HepG2 (cell line): ENCODE results near the gene SLC6A7. TPM values are rescaled to one million over a fixed set of nuclear protein-coding genes. Genes with fewer than 3 reads are reported as not detected.

Experiments
- ARNT2 ChIP-seq: sonication (generic); formaldehyde crosslinking; IDR thresholded peaks from 2 replicates; pipeline ENCODE4 v1.8.0; 2022; ENCODE audit warnings: mild to moderate bottlenecking, low read depth, missing genetic modification reagents, moderate library complexity
- CC2D1A ChIP-seq: sonication (generic); formaldehyde crosslinking; IDR thresholded peaks from 2 replicates; pipeline ENCODE4 v1.8.1; 2023; ENCODE audit warnings: mild to moderate bottlenecking, missing genetic modification reagents
- EP300 ChIP-seq, 3 experiments: sonication (generic) in 1 of 3; formaldehyde crosslinking in 1 of 3; IDR thresholded peaks; 2 replicates each; pipeline versions ENCODE4 v1.5.1 to v1.6.1; 2011 to 2020; ENCODE audit warnings: low read depth in 2 of 3, low read length in 2 of 3, borderline replicate concordance in 1 of 3, improper control_type of control experiment in 1 of 3, mild to moderate bottlenecking in 1 of 3, missing genetic modification reagents in 1 of 3, moderate library complexity in 1 of 3
- FOXC1 ChIP-seq: sonication (generic); formaldehyde crosslinking; IDR thresholded peaks from 2 replicates; pipeline ENCODE4 v1.8.0; 2022; ENCODE audit warnings: mild to moderate bottlenecking, missing genetic modification reagents, borderline replicate concordance
- MIXL1 ChIP-seq: IDR thresholded peaks from 2 replicates; pipeline ENCODE4 v1.6.1; 2016
- NFE2L1 ChIP-seq: sonication (generic); formaldehyde crosslinking; IDR thresholded peaks from 2 replicates; pipeline ENCODE4 v1.4.0; 2020; ENCODE audit warnings: missing genetic modification reagents, mild to moderate bottlenecking, borderline replicate concordance
- NONO ChIP-seq, 2 experiments: fragments of 450-650 bp in 1 of 2; sonication (generic) in 1 of 2; formaldehyde crosslinking in 1 of 2; IDR thresholded peaks in 1 of 2; conservative IDR thresholded peaks in 1 of 2; 2 replicates each; pipeline versions ENCODE4 v1.6.1 to v1.8.0; 2017 to 2022; ENCODE audit warnings: mild to moderate bottlenecking in 1 of 2, missing genetic modification reagents in 1 of 2, moderate library complexity in 1 of 2
- SMC3 ChIP-seq: IDR thresholded peaks from 2 replicates; pipeline ENCODE4 v1.6.1; 2011; ENCODE audit warnings: low read length, improper control_type of control experiment
- SOX6 ChIP-seq, 2 experiments: fragments of 450-650 bp in 1 of 2; sonication (generic) in 1 of 2; formaldehyde crosslinking in 1 of 2; IDR thresholded peaks; 2 replicates each; pipeline versions ENCODE4 v1.4.0 to v1.6.1; 2017 to 2020; ENCODE audit warnings: antibody characterized with exemption in 1 of 2, mild to moderate bottlenecking in 1 of 2, missing genetic modification reagents in 1 of 2
- ZBTB7A ChIP-seq: sonication (generic); formaldehyde crosslinking; IDR thresholded peaks from 2 replicates; pipeline ENCODE4 v1.8.0; 2022; ENCODE audit warnings: mild to moderate bottlenecking, missing genetic modification reagents
- ZNF264 ChIP-seq: sonication (generic); formaldehyde crosslinking; IDR thresholded peaks from 2 replicates; pipeline ENCODE4 v1.4.0; 2020; ENCODE audit warnings: missing genetic modification reagents
- ZNF3 ChIP-seq: IDR thresholded peaks from 2 replicates; pipeline ENCODE4 v1.7.0; 2017; ENCODE audit warnings: inconsistent platforms
- ZNF672 ChIP-seq: sonication (generic); formaldehyde crosslinking; IDR thresholded peaks from 2 replicates; pipeline ENCODE4 v1.8.1; 2022; ENCODE audit warnings: missing genetic modification reagents
- polyA plus RNA-seq, 8 experiments: library from polyadenylated mRNA; depleted of rRNA in 3 of 8; stranded (reverse) in 7 of 8; unstranded in 1 of 8; fragments of >200 nt; fragmentation: Illumina TruSeq in 4 of 8; extraction: Trizol in 4 of 8; gene quantifications; 2 replicates each; pipeline versions ENCODE4 v1.2.1 to v1.2.3, GENCODE V29; 2011 to 2016; ENCODE audit warnings: low read depth in 4 of 8, missing spikeins in 1 of 8, mixed read lengths in 1 of 8; ENCODE audit not compliant: insufficient read depth in 1 of 8
- total RNA-seq, 5 experiments: library from RNA; depleted of rRNA; stranded (reverse); fragments of >200 nt; fragmentation: Illumina TruSeq; extraction: Trizol; gene quantifications; 2 replicates each; pipeline ENCODE4 v1.2.3, GENCODE V29; 2016; ENCODE audit warnings: low read depth in 1 of 5
- TF ChIP-seq, protein P1 (sequence below): sonication (generic); formaldehyde crosslinking; IDR thresholded peaks from 2 replicates; pipeline ENCODE4 v1.4.0; 2020; ENCODE audit warnings: mild to moderate bottlenecking, missing genetic modification reagents
- TF ChIP-seq, protein P2 (sequence below): sonication (generic); formaldehyde crosslinking; IDR thresholded peaks from 2 replicates; pipeline ENCODE4 v1.4.0; 2020; ENCODE audit warnings: missing genetic modification reagents, borderline replicate concordance
- TF ChIP-seq, protein P3 (sequence below): sonication (generic); formaldehyde crosslinking; IDR thresholded peaks from 2 replicates; pipeline ENCODE4 v1.5.0; 2020; ENCODE audit warnings: missing genetic modification reagents
- TF ChIP-seq, protein P4 (sequence below): sonication (generic); formaldehyde crosslinking; IDR thresholded peaks from 2 replicates; pipeline ENCODE4 v1.4.0; 2020; ENCODE audit warnings: mild to moderate bottlenecking, missing genetic modification reagents
- TF ChIP-seq, protein P5 (sequence below): sonication (generic); formaldehyde crosslinking; IDR thresholded peaks from 2 replicates; pipeline ENCODE4 v1.4.0; 2020; ENCODE audit warnings: missing genetic modification reagents, borderline replicate concordance

Gene SLC6A7
- total and polyA plus RNA-seq, 2 of the 13 experiments (the other 11 are each of a cell fraction or from before 2014, with no cell fraction given): not detected

DNA sequence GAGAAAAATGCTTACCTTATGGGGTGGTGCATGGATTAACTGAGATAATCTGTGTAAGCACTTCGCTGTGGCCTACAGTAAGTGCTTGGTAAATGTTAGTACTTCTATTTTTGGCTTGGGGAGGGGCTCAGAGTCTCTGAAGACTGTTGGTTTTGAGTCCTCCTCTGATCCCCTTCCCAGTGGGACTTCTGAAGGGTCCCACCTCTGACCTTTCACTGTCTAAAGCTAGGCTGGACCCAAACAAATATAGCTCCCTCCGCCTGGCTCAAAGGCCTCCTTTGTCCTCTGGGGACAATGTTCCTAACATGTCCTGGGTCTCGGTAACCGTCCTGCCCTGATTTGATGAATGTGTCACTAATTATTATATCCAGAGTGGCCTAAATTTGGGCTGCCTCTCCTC, 64.9 kb downstream of the SLC6A7 start (continued):
- TF ChIP-seq, protein P1, sequence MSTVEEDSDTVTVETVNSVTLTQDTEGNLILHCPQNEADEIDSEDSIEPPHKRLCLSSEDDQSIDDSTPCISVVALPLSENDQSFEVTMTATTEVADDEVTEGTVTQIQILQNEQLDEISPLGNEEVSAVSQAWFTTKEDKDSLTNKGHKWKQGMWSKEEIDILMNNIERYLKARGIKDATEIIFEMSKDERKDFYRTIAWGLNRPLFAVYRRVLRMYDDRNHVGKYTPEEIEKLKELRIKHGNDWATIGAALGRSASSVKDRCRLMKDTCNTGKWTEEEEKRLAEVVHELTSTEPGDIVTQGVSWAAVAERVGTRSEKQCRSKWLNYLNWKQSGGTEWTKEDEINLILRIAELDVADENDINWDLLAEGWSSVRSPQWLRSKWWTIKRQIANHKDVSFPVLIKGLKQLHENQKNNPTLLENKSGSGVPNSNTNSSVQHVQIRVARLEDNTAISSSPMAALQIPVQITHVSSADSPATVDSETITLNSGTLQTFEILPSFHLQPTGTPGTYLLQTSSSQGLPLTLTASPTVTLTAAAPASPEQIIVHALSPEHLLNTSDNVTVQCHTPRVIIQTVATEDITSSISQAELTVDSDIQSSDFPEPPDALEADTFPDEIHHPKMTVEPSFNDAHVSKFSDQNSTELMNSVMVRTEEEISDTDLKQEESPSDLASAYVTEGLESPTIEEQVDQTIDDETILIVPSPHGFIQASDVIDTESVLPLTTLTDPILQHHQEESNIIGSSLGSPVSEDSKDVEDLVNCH (CRISPR knock-in tag): no peak
- TF ChIP-seq MIXL1 (CRISPR knock-in tag): no peak
- no peak for TF ChIP-seq NFE2L1 (CRISPR knock-in tag)
- TF ChIP-seq, protein P2, sequence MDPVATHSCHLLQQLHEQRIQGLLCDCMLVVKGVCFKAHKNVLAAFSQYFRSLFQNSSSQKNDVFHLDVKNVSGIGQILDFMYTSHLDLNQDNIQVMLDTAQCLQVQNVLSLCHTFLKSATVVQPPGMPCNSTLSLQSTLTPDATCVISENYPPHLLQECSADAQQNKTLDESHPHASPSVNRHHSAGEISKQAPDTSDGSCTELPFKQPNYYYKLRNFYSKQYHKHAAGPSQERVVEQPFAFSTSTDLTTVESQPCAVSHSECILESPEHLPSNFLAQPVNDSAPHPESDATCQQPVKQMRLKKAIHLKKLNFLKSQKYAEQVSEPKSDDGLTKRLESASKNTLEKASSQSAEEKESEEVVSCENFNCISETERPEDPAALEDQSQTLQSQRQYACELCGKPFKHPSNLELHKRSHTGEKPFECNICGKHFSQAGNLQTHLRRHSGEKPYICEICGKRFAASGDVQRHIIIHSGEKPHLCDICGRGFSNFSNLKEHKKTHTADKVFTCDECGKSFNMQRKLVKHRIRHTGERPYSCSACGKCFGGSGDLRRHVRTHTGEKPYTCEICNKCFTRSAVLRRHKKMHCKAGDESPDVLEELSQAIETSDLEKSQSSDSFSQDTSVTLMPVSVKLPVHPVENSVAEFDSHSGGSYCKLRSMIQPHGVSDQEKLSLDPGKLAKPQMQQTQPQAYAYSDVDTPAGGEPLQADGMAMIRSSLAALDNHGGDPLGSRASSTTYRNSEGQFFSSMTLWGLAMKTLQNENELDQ: no peak
- TF ChIP-seq, protein P3, sequence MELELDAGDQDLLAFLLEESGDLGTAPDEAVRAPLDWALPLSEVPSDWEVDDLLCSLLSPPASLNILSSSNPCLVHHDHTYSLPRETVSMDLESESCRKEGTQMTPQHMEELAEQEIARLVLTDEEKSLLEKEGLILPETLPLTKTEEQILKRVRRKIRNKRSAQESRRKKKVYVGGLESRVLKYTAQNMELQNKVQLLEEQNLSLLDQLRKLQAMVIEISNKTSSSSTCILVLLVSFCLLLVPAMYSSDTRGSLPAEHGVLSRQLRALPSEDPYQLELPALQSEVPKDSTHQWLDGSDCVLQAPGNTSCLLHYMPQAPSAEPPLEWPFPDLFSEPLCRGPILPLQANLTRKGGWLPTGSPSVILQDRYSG (CRISPR knock-in tag): no peak
- TF ChIP-seq FOXC1: no peak
- TF ChIP-seq ZBTB7A: peak; percentile 18; the same call in 1 of the 2 replicates
- TF ChIP-seq NONO (IDR thresholded peaks at IDR 0.05): no peak
- no peak for TF ChIP-seq NONO (CRISPR knock-in tag; conservative IDR thresholded peaks at IDR 0.05)
- no peak for TF ChIP-seq ZNF672 (CRISPR knock-in tag)
- no peak for TF ChIP-seq ZNF264
- TF ChIP-seq ARNT2: no peak
- peak in 1 of 2 experiments; percentile 77; a peak in 1 of 4 replicates for TF ChIP-seq EP300 (IDR thresholded peaks at IDR 0.05; ENCODE audit: low read depth in 2 of 2, low read length in 2 of 2)
- 0 out of 2 replicates have a peak, but pooled peaks have one; percentile 54 for TF ChIP-seq EP300 (CRISPR knock-in tag; IDR thresholded peaks at IDR 0.05; ENCODE audit: borderline replicate concordance)
- TF ChIP-seq, protein P4, sequence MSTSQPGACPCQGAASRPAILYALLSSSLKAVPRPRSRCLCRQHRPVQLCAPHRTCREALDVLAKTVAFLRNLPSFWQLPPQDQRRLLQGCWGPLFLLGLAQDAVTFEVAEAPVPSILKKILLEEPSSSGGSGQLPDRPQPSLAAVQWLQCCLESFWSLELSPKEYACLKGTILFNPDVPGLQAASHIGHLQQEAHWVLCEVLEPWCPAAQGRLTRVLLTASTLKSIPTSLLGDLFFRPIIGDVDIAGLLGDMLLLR: no peak
- TF ChIP-seq SMC3: no peak
- no peak for TF ChIP-seq CC2D1A (CRISPR knock-in tag)
- no peak for TF ChIP-seq ZNF3 (CRISPR knock-in tag)
- TF ChIP-seq SOX6 (IDR thresholded peaks at IDR 0.05): no peak
- TF ChIP-seq SOX6 (CRISPR knock-in tag; IDR thresholded peaks at IDR 0.05): no peak
- TF ChIP-seq, protein P5, sequence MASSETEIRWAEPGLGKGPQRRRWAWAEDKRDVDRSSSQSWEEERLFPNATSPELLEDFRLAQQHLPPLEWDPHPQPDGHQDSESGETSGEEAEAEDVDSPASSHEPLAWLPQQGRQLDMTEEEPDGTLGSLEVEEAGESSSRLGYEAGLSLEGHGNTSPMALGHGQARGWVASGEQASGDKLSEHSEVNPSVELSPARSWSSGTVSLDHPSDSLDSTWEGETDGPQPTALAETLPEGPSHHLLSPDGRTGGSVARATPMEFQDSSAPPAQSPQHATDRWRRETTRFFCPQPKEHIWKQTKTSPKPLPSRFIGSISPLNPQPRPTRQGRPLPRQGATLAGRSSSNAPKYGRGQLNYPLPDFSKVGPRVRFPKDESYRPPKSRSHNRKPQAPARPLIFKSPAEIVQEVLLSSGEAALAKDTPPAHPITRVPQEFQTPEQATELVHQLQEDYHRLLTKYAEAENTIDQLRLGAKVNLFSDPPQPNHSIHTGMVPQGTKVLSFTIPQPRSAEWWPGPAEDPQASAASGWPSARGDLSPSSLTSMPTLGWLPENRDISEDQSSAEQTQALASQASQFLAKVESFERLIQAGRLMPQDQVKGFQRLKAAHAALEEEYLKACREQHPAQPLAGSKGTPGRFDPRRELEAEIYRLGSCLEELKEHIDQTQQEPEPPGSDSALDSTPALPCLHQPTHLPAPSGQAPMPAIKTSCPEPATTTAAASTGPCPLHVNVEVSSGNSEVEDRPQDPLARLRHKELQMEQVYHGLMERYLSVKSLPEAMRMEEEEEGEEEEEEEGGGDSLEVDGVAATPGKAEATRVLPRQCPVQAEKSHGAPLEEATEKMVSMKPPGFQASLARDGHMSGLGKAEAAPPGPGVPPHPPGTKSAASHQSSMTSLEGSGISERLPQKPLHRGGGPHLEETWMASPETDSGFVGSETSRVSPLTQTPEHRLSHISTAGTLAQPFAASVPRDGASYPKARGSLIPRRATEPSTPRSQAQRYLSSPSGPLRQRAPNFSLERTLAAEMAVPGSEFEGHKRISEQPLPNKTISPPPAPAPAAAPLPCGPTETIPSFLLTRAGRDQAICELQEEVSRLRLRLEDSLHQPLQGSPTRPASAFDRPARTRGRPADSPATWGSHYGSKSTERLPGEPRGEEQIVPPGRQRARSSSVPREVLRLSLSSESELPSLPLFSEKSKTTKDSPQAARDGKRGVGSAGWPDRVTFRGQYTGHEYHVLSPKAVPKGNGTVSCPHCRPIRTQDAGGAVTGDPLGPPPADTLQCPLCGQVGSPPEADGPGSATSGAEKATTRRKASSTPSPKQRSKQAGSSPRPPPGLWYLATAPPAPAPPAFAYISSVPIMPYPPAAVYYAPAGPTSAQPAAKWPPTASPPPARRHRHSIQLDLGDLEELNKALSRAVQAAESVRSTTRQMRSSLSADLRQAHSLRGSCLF: no peak
